ENCODE measurements around the gene PYGO1.
"Not testable (repeated sequence)": the region's sequence is repeated elsewhere in the genome, so short reads cannot be mapped to it uniquely, and the experiment has no call there.

Gene PYGO1

GRCh38 chr15:55588070-55588814 lies at the start of gene PYGO1:
TSS of gene PYGO1 (minus strand) at chr15:55588345. CDS start at chr15:55587883, 462 bp downstream.
- DNase-seq (ENCODE audit: low read depth in 2 of 2) = no peak

DNA sequence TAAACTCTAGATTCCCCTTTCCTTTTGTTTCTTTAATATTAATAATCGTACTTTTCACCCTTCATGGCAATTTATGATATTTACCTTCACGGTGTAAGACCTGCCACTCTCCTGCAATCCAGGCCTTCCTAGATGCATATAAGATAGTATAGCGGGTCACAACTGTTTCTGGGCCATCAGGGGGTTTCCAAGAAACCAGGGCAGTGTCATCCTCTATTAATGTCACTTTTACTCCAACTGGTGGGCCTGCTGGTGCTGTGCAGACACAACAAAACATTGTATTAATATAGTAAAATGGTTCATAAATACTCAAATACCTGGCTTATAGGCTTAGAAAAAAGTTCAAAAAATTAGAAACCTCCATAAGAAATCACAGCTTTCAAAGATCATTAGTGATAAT lies 48.9 kb upstream of the PYGO1 start:
- no peak for DNase-seq (ENCODE audit: low read depth in 2 of 2)

DNA sequence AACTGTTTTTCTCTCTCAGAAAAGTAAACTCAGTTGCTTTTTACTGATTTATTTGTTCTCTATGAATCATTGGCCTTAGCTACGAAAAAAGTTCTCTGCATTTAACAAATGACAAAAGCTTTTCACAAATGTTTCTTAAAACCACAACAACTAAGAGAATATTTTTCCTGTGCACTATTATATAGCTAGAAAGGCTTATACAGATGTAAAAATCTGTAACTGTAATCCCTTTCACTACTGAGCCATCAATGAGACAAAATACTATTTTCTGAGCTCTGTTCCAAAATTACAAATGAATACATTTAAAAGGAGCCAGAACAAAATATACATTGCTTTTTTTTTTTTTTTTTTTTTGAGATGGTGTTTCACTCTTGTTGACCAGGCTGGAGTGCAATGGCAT lies 45.6 kb upstream of the PYGO1 start:
- DNase-seq (ENCODE audit: low read depth in 2 of 2) = no peak

- DNase-seq (ENCODE audit: low read depth in 2 of 2) = no peak
Measured at GRCh38 chr15:55632434-55632833, 44.3 kb upstream of the PYGO1 start.

DNA sequence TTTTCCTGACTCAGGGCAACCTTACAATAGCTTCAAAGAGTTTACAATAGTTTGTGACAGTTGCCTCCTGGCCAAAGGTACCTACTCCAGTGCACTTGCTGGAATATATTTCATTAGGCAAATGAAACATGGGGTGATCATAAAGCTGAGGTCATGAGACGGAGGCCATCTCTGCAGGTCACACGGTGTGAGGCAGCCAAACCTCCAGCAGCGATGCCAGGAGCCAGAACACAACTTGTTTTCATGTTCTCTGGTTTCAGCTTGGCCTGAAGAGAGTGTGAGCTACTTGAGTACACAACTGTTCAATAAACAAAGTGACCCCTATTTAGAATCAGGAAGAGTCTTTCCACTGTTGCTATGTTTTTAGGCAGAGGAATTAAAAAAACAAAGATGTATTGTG lies 42.7 kb upstream of the PYGO1 start:
- no peak for DNase-seq (ENCODE audit: low read depth in 2 of 2)

DNA sequence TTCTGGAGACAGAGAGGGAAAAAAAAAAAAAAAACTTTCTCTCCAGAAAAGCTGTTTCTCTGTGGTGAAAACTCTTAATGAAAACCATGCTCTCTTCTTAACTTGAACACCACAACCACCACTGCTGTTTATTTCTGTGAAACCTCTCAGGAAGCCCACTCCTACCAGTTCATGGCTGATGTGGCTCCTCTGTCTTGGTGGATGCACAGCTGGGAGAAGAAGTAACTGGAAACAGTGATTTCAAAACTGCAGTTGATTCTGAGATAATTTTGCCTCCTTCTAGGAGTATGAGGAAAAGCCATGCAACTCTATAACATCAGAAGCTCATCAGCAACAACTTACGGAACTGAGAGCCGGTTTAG lies 40.2 kb upstream of the PYGO1 start:
- DNase-seq (ENCODE audit: low read depth in 2 of 2) = no peak

DNA sequence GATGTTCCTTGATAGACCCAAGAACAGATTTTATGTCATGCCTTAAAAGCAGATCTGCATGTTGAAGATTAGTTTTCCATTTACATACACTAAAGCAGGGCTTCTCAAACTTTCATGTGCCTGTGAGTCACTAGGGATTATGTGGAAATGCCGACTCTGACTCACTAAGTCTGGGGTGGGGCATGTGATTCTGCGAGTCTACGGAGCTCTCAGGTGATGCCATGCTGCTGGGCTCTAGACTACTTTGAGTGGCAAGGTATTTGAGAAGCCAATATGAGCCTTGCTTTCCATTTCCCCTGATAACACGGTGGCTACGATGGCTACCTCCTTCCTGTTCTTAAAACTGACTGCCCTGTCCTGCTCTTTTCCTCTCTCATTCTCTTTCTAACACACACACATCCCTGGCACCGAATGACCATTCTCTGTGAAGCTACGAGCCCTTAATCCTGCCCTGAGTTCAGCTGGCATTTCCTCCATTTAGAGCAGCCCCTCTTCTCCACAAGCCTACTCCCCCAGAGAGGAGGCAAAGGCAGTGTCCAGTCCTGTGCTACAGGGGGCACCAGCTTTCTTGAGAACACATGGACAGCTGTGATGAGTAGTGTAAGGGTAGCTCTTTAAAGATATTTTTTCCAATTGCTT lies 39.7 kb upstream of the PYGO1 start:
- no peak for DNase-seq (ENCODE audit: low read depth in 2 of 2)

DNA sequence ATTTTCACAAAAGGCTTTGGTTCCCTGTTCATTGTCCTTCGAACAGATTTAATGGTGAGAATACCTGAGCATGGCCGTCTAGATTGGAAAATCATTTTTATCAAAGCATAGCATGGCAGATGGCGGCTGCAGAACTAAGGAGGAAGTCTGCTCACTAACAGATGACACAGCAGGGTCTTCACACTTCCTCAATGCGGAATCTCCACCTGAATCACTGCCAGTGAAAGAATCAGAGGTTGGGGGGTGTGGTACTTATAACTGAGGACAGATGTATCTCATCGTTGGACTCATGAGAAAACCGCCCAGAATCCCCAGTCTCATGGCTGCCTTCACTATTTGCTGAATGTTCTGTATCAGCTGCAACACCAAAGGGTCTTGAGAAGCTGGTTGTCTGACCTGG lies 31.6 kb upstream of the PYGO1 start:
- no peak for DNase-seq (ENCODE audit: low read depth in 2 of 2)

- no peak for DNase-seq (ENCODE audit: low read depth in 2 of 2)
Measured at GRCh38 chr15:55618387-55618786, 30.2 kb upstream of the PYGO1 start.

- no peak for DNase-seq (ENCODE audit: low read depth in 2 of 2)
Measured at GRCh38 chr15:55615445-55615844, 27.3 kb upstream of the PYGO1 start.

DNA sequence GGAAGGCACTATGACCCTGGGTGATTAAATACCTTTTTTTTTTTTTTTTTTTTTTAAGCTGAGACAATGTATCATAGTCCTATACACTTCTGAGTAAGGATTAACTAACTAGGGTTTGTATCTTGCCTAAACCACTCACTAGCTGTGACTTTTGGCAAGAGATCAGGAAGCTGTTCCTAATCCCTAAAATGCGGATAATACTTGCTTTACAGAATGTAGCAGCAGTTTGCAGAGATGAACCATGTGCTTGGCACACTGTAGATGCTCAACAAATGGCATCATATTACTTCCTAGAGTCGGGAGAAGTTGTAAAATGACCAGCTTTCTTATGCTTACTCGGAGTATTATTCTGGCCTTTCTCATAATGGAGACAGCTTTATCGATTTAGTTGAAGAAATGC lies 25.6 kb upstream of the PYGO1 start:
- DNase-seq (ENCODE audit: low read depth in 2 of 2) = no peak

GRCh38 chr15:55606214-55606613 lies 18.1 kb upstream of the PYGO1 start:
- DNase-seq (ENCODE audit: low read depth in 2 of 2) = no peak

DNA sequence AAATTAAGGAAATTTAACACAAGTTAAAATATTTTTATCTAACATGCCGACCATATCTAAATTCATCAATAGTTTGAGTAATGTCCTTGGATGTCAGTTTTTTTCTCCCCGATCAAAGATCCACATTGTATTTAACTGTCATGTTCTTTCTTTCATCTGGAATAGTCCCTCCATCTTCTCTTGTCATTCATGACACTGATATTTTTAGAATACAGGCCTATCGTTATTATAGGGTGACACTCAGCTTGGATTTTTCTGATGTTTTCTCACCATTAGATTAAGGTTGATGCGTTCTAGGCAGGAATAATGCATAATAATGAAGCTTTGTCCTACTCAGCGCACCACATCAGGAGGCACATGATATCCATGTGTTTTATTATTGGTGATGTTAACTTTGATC lies 13.2 kb upstream of the PYGO1 start:
- DNase-seq (ENCODE audit: low read depth in 2 of 2) = no peak

GRCh38 chr15:55599439-55599838 lies 11.3 kb upstream of the PYGO1 start:
- no peak for DNase-seq (ENCODE audit: low read depth in 2 of 2)

DNA sequence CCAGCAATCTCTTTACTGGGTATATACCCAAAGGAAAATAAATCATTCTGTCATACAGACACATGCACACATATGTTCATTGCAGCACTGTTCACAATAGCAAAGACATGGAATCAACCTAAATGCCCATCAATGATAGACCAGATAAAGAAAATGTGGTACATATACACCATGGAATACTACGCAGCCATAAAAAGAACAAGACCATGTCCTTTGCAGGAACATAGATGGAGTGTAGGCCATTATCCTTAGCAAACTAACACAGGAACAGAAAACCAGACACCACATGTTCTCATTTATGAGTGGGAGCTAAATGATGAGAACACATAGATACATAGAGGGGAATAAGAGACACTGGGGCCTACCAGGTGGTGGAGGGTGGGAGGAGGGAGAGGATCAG lies 4.9 kb upstream of the PYGO1 start:
- not testable (repeated sequence) for DNase-seq (ENCODE audit: low read depth in 2 of 2)

DNA sequence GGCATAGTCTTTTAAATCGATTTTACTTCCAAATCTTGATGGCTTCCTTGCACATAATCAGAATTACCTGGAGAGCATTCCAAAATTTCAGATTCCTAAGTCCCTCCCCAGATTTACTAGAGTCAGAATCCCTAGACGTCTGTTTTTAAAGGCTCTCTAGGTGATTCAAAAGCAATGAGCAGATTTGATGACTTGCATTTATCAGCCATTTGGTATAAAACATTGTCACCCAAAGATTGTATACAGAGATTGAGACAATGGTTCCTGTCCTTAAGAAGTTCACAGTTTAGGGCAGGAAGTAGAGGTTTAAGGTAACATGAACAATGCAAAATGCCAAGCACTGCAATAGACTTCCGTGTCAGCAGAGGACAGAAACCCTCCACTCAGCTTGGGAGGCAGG lies 2.6 kb upstream of the PYGO1 start:
- no peak for DNase-seq (ENCODE audit: low read depth in 2 of 2)

- no peak for DNase-seq (ENCODE audit: low read depth in 2 of 2)
Measured at GRCh38 chr15:55589287-55589686, 1.1 kb upstream of the PYGO1 start.

GRCh38 chr15:55588815-55589115 lies 620 bp upstream of the PYGO1 start:
- DNase-seq (ENCODE audit: low read depth in 2 of 2) = no peak

DNA sequence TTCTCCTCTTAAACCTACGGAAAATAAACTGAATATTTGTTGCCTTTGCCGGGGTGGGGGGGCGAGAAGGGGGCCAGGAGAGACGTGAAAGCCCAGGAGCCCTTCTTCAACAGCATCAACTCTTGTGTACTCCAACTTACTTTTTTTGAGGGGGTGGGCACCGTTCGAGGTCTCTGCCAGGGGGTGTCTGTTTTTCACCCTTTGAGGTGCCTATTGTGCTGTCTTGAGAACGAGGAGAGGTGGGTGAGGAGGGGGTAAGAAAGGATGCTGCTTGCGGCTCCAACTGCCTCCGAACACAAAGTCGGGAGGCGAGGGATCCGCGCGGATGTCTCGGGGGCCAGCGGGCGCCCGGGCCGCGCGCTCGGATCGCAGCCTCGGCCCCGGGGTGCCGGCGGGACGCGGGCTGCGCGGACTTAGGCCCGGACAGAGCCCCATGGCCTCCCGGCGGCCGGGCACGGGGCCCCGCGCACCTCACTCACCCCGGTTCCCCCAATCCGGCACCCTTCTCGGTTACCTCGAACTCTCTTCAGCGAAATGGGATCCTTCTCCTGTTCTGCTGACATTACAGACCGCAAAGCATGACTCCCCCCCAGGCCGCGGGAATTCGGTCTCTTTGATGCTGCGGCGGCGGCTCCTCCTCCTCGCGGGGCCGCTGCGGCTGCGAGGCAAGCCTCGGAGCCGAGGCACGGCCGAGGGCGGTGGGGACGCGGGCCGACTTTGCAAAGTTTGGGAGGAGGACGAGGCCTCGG lies 650 bp downstream of the PYGO1 start:
- DNase-seq (ENCODE audit: low read depth in 2 of 2) = no peak

DNA sequence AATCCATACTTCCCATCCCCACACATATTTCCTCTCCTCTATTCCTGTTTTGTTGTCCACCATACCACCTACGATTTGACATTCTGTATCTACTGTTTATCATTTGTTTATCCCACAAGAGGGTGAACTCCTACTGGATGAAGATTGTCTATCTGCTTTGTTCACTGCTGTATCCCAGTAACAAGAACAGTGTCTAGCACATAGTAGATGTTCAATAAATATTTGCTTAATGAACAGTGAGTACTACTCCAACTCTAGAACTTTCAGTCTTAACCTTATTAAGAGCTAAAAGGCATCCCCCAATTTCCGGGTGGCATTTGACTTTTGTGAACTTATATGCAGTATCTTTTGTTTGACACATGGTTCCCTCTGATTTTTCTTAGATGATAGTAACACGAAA lies 1.3 kb downstream of the PYGO1 start:
- DNase-seq (ENCODE audit: low read depth in 2 of 2) = no peak

DNA sequence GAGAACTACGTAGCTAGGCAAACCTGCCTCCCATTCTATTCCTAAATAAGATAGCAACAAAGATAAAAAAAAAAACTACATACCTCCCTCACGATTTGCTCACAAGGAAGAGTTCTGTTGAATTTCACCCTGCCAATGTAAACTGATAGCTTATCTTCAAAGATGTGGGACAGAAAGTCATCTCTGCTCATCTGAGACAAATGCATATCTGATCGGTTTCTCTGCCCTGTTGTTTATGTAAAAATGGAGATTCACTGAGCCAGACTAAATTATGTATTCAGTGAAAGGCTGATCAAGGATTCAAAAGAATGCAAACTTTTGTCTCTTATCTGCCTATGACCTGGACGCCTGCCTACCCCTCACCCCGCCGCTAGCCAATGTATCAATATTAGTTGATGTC lies 11.2 kb downstream of the PYGO1 start:
- no peak for DNase-seq (ENCODE audit: low read depth in 2 of 2)

DNA sequence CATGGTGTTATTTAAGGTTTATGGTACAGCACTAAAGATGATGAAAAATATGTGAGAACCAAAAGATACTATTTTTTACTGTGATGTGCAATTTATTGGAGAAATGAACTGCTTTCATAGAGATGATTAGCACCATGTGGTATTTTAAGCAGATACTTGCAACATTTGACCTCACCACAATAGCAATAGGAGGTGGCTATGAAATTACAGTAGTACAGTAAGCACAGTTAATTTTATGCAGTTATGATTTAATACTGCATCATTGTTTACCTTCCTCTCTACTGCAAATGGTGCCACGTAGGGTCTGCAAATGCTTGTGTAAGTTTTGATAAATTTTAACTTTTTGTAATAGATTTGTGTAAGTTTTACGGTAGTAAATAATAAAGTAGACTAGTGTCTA lies 14.0 kb downstream of the PYGO1 start:
- DNase-seq (ENCODE audit: low read depth in 2 of 2) = no peak

GRCh38 chr15:55573224-55573623 lies 14.9 kb downstream of the PYGO1 start:
- DNase-seq (ENCODE audit: low read depth in 2 of 2) = no peak

Measured in stimulated activated CD4-positive, alpha-beta T cell treated with anti-CD3 and anti-CD28 coated beads, Interleukin-1b, Interleukin-23, amount 100 ng/mL, for 1 hour (primary cell).